GM19397 (cell line): Measurements from ENCODE around the gene RAD52.
"Not testable (repeated sequence)": the region's sequence is repeated elsewhere in the genome, so short reads cannot be mapped to it uniquely, and the experiment has no call there.

ENCODE experiments used
- ATAC-seq: cut with Tn5 transposase; IDR thresholded peaks from one replicate; pipeline ENCODE4 v1.9.1; 2021; ENCODE audit warnings: mild to moderate bottlenecking, moderate library complexity; ENCODE audit not compliant: unreplicated experiment

Gene RAD52

GRCh38 chr12:968545-968944 is 19.1 kb upstream of the RAD52 start:
- ATAC-seq: no peak

- no peak for ATAC-seq
Observed at GRCh38 chr12:967641-968040, 18.1 kb upstream of the RAD52 start.

- no peak for ATAC-seq
Observed at GRCh38 chr12:966724-967123, 17.2 kb upstream of the RAD52 start.

GRCh38 chr12:958588-959123 is 9.2 kb upstream of the RAD52 start:
- no peak for ATAC-seq

GRCh38 chr12:955939-956338 is 6.4 kb upstream of the RAD52 start:
- no peak for ATAC-seq

GRCh38 chr12:954741-955140 is 5.2 kb upstream of the RAD52 start:
- ATAC-seq: no peak

GRCh38 chr12:953776-954175 is 4.3 kb upstream of the RAD52 start:
- ATAC-seq: no peak

GRCh38 chr12:951176-951575 is 1.7 kb upstream of the RAD52 start:
- ATAC-seq: no peak

- no peak for ATAC-seq
Observed at GRCh38 chr12:948238-948637, 1.3 kb downstream of the RAD52 start.

GRCh38 chr12:946631-947030 is 2.9 kb downstream of the RAD52 start:
- ATAC-seq: no peak

GRCh38 chr12:946212-946611 is 3.3 kb downstream of the RAD52 start:
- ATAC-seq: no peak

GRCh38 chr12:944211-944610 is 5.3 kb downstream of the RAD52 start:
- ATAC-seq: no peak

GRCh38 chr12:943051-943450 is 6.4 kb downstream of the RAD52 start:
- ATAC-seq: no peak

- no peak for ATAC-seq
Observed at GRCh38 chr12:938810-939209, 10.7 kb downstream of the RAD52 start.

- no peak for ATAC-seq
Observed at GRCh38 chr12:936377-937345, 12.8 kb downstream of the RAD52 start.

GRCh38 chr12:935891-936290 is 13.6 kb downstream of the RAD52 start:
- not testable (repeated sequence) for ATAC-seq

- ATAC-seq: no peak
Observed at GRCh38 chr12:931591-931990, 17.9 kb downstream of the RAD52 start.

GRCh38 chr12:931060-931459 is 18.4 kb downstream of the RAD52 start:
- no peak for ATAC-seq

- no peak for ATAC-seq
Observed at GRCh38 chr12:926641-927040, 22.9 kb downstream of the RAD52 start.

- ATAC-seq: no peak
Observed at GRCh38 chr12:922285-922684, 27.2 kb downstream of the RAD52 start.

- no peak for ATAC-seq
Observed at GRCh38 chr12:920676-921075, 28.8 kb downstream of the RAD52 start.

- no peak for ATAC-seq
Observed at GRCh38 chr12:916712-917445, 32.6 kb downstream of the RAD52 start.
